NCI-H1092 (cell line): Measurements from ENCODE around the gene CALD1.

ENCODE experiments used
- DNase-seq: peaks from one replicate; lab custom pipeline; 2025; lab: John Stamatoyannopoulos, UW

The CALD1 gene

GRCh38 chr7:134761266-134761665 is 18.2 kb upstream of the CALD1 start:
- no peak for DNase-seq

GRCh38 chr7:134763960-134764359 is 15.5 kb upstream of the CALD1 start:
- DNase-seq = no peak

- DNase-seq = no peak
Observed at GRCh38 chr7:134764365-134764764, 15.1 kb upstream of the CALD1 start.

GRCh38 chr7:134766779-134767519 is 12.5 kb upstream of the CALD1 start:
- no peak for DNase-seq

GRCh38 chr7:134767520-134768168 is 11.8 kb upstream of the CALD1 start:
- no peak for DNase-seq

- DNase-seq = no peak
Observed at GRCh38 chr7:134768243-134768642, 11.2 kb upstream of the CALD1 start.

- DNase-seq = no peak
Observed at GRCh38 chr7:134770676-134771075, 8.8 kb upstream of the CALD1 start.

GRCh38 chr7:134771111-134771510 is 8.3 kb upstream of the CALD1 start:
- no peak for DNase-seq

- DNase-seq = no peak
Observed at GRCh38 chr7:134771889-134772288, 7.5 kb upstream of the CALD1 start.

GRCh38 chr7:134772401-134772800 is 7.0 kb upstream of the CALD1 start:
- DNase-seq = no peak

- DNase-seq = no peak
Observed at GRCh38 chr7:134773164-134773563, 6.3 kb upstream of the CALD1 start.

- DNase-seq = no peak
Observed at GRCh38 chr7:134774119-134774518, 5.3 kb upstream of the CALD1 start.

GRCh38 chr7:134777470-134777869 is 2.0 kb upstream of the CALD1 start:
- DNase-seq = no peak

GRCh38 chr7:134777908-134778580 is 1.4 kb upstream of the CALD1 start:
- no peak for DNase-seq

GRCh38 chr7:134779741-134780065 is 269 bp downstream of the CALD1 start:
- no peak for DNase-seq

GRCh38 chr7:134780166-134780828 is 863 bp downstream of the CALD1 start:
- DNase-seq = no peak

GRCh38 chr7:134781171-134781570 is 1.7 kb downstream of the CALD1 start:
- DNase-seq = no peak

GRCh38 chr7:134782121-134782623 is 2.7 kb downstream of the CALD1 start:
- DNase-seq = no peak

GRCh38 chr7:134783294-134784069 is 4.0 kb downstream of the CALD1 start:
- DNase-seq = no peak

- DNase-seq = no peak
Observed at GRCh38 chr7:134784251-134785049, 5.0 kb downstream of the CALD1 start.

- no peak for DNase-seq
Observed at GRCh38 chr7:134785842-134786241, 6.4 kb downstream of the CALD1 start.
